ENCODE data around the gene BAIAP2L1.

Gene BAIAP2L1

DNA sequence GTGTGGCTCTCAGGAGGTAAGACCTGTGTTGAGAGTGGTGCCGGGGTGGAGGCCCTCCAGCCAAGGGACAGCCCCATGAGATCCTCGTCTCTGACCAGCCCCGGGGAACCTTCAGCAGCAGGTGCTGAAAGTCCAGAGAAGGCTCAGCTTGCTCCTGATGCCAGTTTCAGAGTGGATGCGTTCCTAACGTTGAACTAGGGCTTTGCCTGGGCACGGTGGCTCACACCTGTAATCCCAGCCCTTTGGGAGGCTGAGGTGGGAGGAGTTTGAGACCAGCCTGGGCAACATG is 45.7 kb downstream of the BAIAP2L1 start:
- Histone ChIP-seq H2AFZ (ENCODE audit: low read length) (no peak overlapping the region), H3K4me1 (ENCODE audit: control insufficient read depth in 2 of 2, insufficient read depth in 1 of 2, low read depth in 1 of 2, low read length in 2 of 2) (no peaks in the 10 kb centered on the region), H4K8ac (ENCODE audit: low read depth, low read length) (no peak overlapping the region), H3K27ac (replicated peaks; ENCODE audit: low read length) (no peak overlapping the region), H3K27me3 (ENCODE audit: control insufficient read depth in 3 of 3, insufficient read depth in 3 of 3, low read depth in 1 of 3, low read length in 3 of 3) (no peaks in the 10 kb centered on the region), H3K79me1 (ENCODE audit: low read depth, low read length) (peaks cover 4% of the 10 kb centered on the region), H3K9me3 (replicated peaks in 1 of 2; ENCODE audit: control insufficient read depth in 2 of 2, insufficient read depth in 1 of 2, low read depth in 1 of 2, low read length in 2 of 2) (peaks cover 0 to 2% of the 10 kb centered on the region in 2 donors), H3K4me3 (ENCODE audit: low read length in 2 of 2) (no peak overlapping the region), H3K36me3 (replicated peaks in 1 of 2; ENCODE audit: control insufficient read depth in 2 of 2, insufficient read depth in 2 of 2, low read length in 2 of 2) (peaks cover 0 to 2% of the 10 kb centered on the region in 2 donors), H3K4ac (ENCODE audit: low read length) (no peak overlapping the region), H2BK15ac (ENCODE audit: low read length) (no peak overlapping the region), H3K14ac (ENCODE audit: low read length) (no peak overlapping the region), H2AK5ac (ENCODE audit: low read depth, low read length) (no peak overlapping the region), H2BK12ac (ENCODE audit: low read length) (no peak overlapping the region), H2BK120ac (ENCODE audit: low read depth, low read length) (no peak overlapping the region), H2BK5ac (ENCODE audit: low read length) (no peak overlapping the region), H3K18ac (ENCODE audit: low read length) (no peak overlapping the region), H4K91ac (ENCODE audit: low read depth, low read length, poor library complexity) (no peak overlapping the region), H3K9ac (ENCODE audit: low read depth, low read length, poor library complexity) (no peak overlapping the region), H3K4me2 (ENCODE audit: insufficient read depth, low read length, poor library complexity, severe bottlenecking) (no peak overlapping the region), H3K23ac (ENCODE audit: low read depth, low read length, poor library complexity) (no peak overlapping the region)
- WGBS, 2 donors (ENCODE audit: extremely low coverage in 2 of 2, insufficient read length in 2 of 2, insufficient replicate concordance in 1 of 2) = no CpG with 5 or more reads among the region's 6 CpGs
- no peak for DNase-seq (ENCODE audit: low spot score)

DNA sequence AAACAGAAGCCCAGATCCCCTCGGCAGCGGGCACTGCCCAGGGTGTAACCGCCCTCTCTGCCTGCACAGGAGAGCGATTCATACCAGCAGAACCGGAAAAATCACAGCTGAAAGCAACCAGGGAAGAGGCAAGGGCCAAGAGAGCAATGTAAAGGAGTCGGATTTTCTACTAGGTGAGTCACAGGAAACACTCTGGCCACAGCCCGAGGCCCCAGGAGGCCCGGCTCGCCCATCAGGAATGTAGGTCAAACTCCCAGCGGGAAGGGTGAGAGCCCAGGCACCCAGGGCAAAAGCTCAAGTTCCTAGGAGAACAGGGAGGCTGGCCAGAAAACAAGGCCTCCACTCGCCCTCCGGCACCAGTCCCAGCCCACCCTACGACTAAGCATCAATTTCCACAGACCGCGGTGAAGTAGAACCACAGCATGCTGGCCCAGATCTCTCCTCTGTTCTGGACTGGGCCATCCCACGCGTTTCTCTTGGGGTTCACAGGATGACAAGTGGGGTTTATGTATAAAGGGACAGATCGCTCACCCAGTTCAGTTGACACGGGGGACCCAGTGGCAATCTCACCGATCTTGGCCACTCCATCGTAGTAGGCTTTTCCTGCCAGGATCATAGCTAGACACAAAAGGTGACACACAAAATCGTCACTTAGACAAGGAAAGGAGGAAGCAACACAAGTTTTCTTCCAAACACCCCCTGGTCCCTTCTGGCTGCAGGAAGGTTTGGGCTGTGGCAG is 46.2 kb downstream of the BAIAP2L1 start:
- Histone ChIP-seq H3K27ac (replicated peaks; ENCODE audit: low read length) (no peak overlapping the region), H3K27me3 (ENCODE audit: control insufficient read depth in 3 of 3, insufficient read depth in 3 of 3, low read depth in 1 of 3, low read length in 3 of 3) (no peaks in the 10 kb centered on the region)
- no CpG with 5 or more reads among the region's 22 CpGs for WGBS, 2 donors (ENCODE audit: extremely low coverage in 2 of 2, insufficient read length in 2 of 2, insufficient replicate concordance in 1 of 2)

DNA sequence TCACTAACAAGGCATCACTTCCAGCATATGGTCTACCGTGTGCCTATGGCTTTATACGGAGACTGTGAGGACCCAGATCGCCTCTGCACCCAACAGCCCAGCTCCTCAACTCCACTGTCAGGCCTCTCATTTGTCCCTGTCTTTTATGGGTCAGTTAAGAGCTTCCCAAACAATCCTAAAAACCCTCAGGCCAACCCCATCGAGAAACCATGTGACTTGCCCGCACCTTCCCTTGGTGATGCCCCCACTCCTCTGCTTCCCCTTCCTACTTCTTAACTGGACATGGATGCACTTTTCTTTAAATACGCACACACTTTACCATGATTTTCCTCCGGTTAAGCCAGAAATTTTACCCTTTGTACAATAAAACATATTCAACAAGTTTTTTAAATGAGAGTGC is 46.8 kb downstream of the BAIAP2L1 start:
- H3K9ac ChIP-seq (ENCODE audit: low read depth, low read length, poor library complexity) = no peak overlapping the region
- H3K4ac ChIP-seq (ENCODE audit: low read length) = no peak overlapping the region
- H3K18ac ChIP-seq (ENCODE audit: low read length) = no peak overlapping the region
- H2BK12ac ChIP-seq (ENCODE audit: low read length) = no peak overlapping the region
- no peak overlapping the region for H2BK5ac ChIP-seq (ENCODE audit: low read length)
- DNase-seq (ENCODE audit: low spot score) = no peak
- no peak overlapping the region for H2AK5ac ChIP-seq (ENCODE audit: low read depth, low read length)
- H3K4me2 ChIP-seq (ENCODE audit: insufficient read depth, low read length, poor library complexity, severe bottlenecking) = no peak overlapping the region
- H2BK120ac ChIP-seq (ENCODE audit: low read depth, low read length) = no peak overlapping the region
- no peak overlapping the region for H2BK15ac ChIP-seq (ENCODE audit: low read length)
- no peak overlapping the region for H3K14ac ChIP-seq (ENCODE audit: low read length)
- H3K27ac ChIP-seq (replicated peaks; ENCODE audit: low read length) = no peak overlapping the region
- no peaks in the 10 kb centered on the region for H3K27me3 ChIP-seq (ENCODE audit: control insufficient read depth in 3 of 3, insufficient read depth in 3 of 3, low read depth in 1 of 3, low read length in 3 of 3)
- H3K4me3 ChIP-seq (ENCODE audit: low read length in 2 of 2) = no peak overlapping the region
- no CpG with 5 or more reads among the region's 7 CpGs for WGBS, 2 donors (ENCODE audit: extremely low coverage in 2 of 2, insufficient read length in 2 of 2, insufficient replicate concordance in 1 of 2)
- no peaks in the 10 kb centered on the region for H3K4me1 ChIP-seq (ENCODE audit: control insufficient read depth in 2 of 2, insufficient read depth in 1 of 2, low read depth in 1 of 2, low read length in 2 of 2)
- H4K91ac ChIP-seq (ENCODE audit: low read depth, low read length, poor library complexity) = no peak overlapping the region
- no peak overlapping the region for H3K23ac ChIP-seq (ENCODE audit: low read depth, low read length, poor library complexity)
- peaks cover 0 to 2% of the 10 kb centered on the region in 2 donors for H3K36me3 ChIP-seq (replicated peaks in 1 of 2; ENCODE audit: control insufficient read depth in 2 of 2, insufficient read depth in 2 of 2, low read length in 2 of 2)
- peaks cover 3% of the 10 kb centered on the region for H3K79me1 ChIP-seq (ENCODE audit: low read depth, low read length)
- peaks cover 0 to 2% of the 10 kb centered on the region in 2 donors for H3K9me3 ChIP-seq (replicated peaks in 1 of 2; ENCODE audit: control insufficient read depth in 2 of 2, insufficient read depth in 1 of 2, low read depth in 1 of 2, low read length in 2 of 2)
- no peak overlapping the region for H2AFZ ChIP-seq (ENCODE audit: low read length)
- H4K8ac ChIP-seq (ENCODE audit: low read depth, low read length) = no peak overlapping the region

More for the DNA sequence above, 46.2 kb downstream of the BAIAP2L1 start:
- Histone ChIP-seq H3K14ac (ENCODE audit: low read length) (peak overlapping the region; percentile 71), H3K4me2 (ENCODE audit: insufficient read depth, low read length, poor library complexity, severe bottlenecking) (no peak overlapping the region), H3K23ac (ENCODE audit: low read depth, low read length, poor library complexity) (no peak overlapping the region), H2BK12ac (ENCODE audit: low read length) (peak overlapping the region; percentile 58), H3K79me1 (ENCODE audit: low read depth, low read length) (peaks cover 4% of the 10 kb centered on the region), H2BK5ac (ENCODE audit: low read length) (no peak overlapping the region), H2BK15ac (ENCODE audit: low read length) (peak overlapping the region; percentile 37), H2AFZ (ENCODE audit: low read length) (no peak overlapping the region), H2AK5ac (ENCODE audit: low read depth, low read length) (no peak overlapping the region), H3K9me3 (replicated peaks in 1 of 2; ENCODE audit: control insufficient read depth in 2 of 2, insufficient read depth in 1 of 2, low read depth in 1 of 2, low read length in 2 of 2) (peaks cover 0 to 2% of the 10 kb centered on the region in 2 donors), H3K18ac (ENCODE audit: low read length) (peak overlapping the region; percentile 48), H3K4me1 (ENCODE audit: control insufficient read depth in 2 of 2, insufficient read depth in 1 of 2, low read depth in 1 of 2, low read length in 2 of 2) (no peaks in the 10 kb centered on the region), H4K91ac (ENCODE audit: low read depth, low read length, poor library complexity) (peak overlapping the region; percentile 30), H3K4ac (ENCODE audit: low read length) (no peak overlapping the region), H3K4me3 (ENCODE audit: low read length in 2 of 2) (no peak overlapping the region), H3K9ac (ENCODE audit: low read depth, low read length, poor library complexity) (no peak overlapping the region), H3K36me3 (replicated peaks in 1 of 2; ENCODE audit: control insufficient read depth in 2 of 2, insufficient read depth in 2 of 2, low read length in 2 of 2) (peaks cover 0 to 2% of the 10 kb centered on the region in 2 donors), H2BK120ac (ENCODE audit: low read depth, low read length) (peak overlapping the region; percentile 47), H4K8ac (ENCODE audit: low read depth, low read length) (no peak overlapping the region)
- DNase-seq (ENCODE audit: low spot score) = no peak

DNA sequence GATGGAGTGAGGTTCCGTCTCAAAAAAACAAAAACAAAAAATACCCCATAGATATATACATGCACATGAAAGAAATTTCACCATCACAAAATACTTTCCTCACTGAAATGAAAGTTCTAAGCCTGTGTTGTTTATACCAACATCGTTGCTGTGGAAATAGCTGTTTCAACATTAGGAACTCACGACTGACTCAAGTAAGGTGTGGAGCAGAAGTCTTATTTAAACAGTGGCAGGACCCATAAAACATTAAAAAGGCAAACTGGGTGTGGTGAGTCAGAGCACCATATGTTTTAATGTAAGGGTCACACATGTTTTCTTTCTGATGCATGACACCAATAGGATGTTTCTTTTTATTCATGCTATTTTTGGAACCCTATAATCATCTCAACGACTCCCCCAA is 48.3 kb downstream of the BAIAP2L1 start:
- H2AK5ac ChIP-seq (ENCODE audit: low read depth, low read length) = no peak overlapping the region
- H3K18ac ChIP-seq (ENCODE audit: low read length) = no peak overlapping the region
- H2BK15ac ChIP-seq (ENCODE audit: low read length) = no peak overlapping the region
- H4K91ac ChIP-seq (ENCODE audit: low read depth, low read length, poor library complexity) = no peak overlapping the region
- no peak overlapping the region for H3K4ac ChIP-seq (ENCODE audit: low read length)
- H3K9ac ChIP-seq (ENCODE audit: low read depth, low read length, poor library complexity) = no peak overlapping the region
- H2BK120ac ChIP-seq (ENCODE audit: low read depth, low read length) = no peak overlapping the region
- no peak overlapping the region for H3K14ac ChIP-seq (ENCODE audit: low read length)
- no peak overlapping the region for H3K23ac ChIP-seq (ENCODE audit: low read depth, low read length, poor library complexity)
- H2AFZ ChIP-seq (ENCODE audit: low read length) = no peak overlapping the region
- WGBS, 2 donors (ENCODE audit: extremely low coverage in 2 of 2, insufficient read length in 2 of 2, insufficient replicate concordance in 1 of 2) = no CpG with 5 or more reads among the region's 4 CpGs
- H3K4me3 ChIP-seq (ENCODE audit: low read length in 2 of 2) = no peak overlapping the region
- H3K36me3 ChIP-seq (replicated peaks in 1 of 2; ENCODE audit: control insufficient read depth in 2 of 2, insufficient read depth in 2 of 2, low read length in 2 of 2) = peaks cover 0 to 2% of the 10 kb centered on the region in 2 donors
- no peak overlapping the region for H2BK5ac ChIP-seq (ENCODE audit: low read length)
- DNase-seq (ENCODE audit: low spot score) = no peak
- H3K9me3 ChIP-seq (replicated peaks in 1 of 2; ENCODE audit: control insufficient read depth in 2 of 2, insufficient read depth in 1 of 2, low read depth in 1 of 2, low read length in 2 of 2) = no peaks in the 10 kb centered on the region
- no peak overlapping the region for H2BK12ac ChIP-seq (ENCODE audit: low read length)
- no peak overlapping the region for H3K4me2 ChIP-seq (ENCODE audit: insufficient read depth, low read length, poor library complexity, severe bottlenecking)
- H3K27ac ChIP-seq (replicated peaks; ENCODE audit: low read length) = no peak overlapping the region
- H3K79me1 ChIP-seq (ENCODE audit: low read depth, low read length) = peaks cover 3% of the 10 kb centered on the region
- H3K4me1 ChIP-seq (ENCODE audit: control insufficient read depth in 2 of 2, insufficient read depth in 1 of 2, low read depth in 1 of 2, low read length in 2 of 2) = no peaks in the 10 kb centered on the region
- H4K8ac ChIP-seq (ENCODE audit: low read depth, low read length) = no peak overlapping the region
- no peaks in the 10 kb centered on the region for H3K27me3 ChIP-seq (ENCODE audit: control insufficient read depth in 3 of 3, insufficient read depth in 3 of 3, low read depth in 1 of 3, low read length in 3 of 3)
